Activated naive CD4-positive, alpha-beta T cell treated with anti-CD3 and anti-CD28 coated beads, Interleukin-2, amount 10 ng/mL, durations not matched to agents 5 hours and 36 hours (primary cell): ENCODE data around the gene HEATR1. TPM values are rescaled to one million over a fixed set of nuclear protein-coding genes. Genes with fewer than 3 reads are reported as not detected.

Experiments used
- total RNA-seq, 2 experiments: library from RNA; stranded (reverse); gene quantifications; one replicate each; pipeline ENCODE4 v1.2.3, GENCODE V29; 2021

Gene HEATR1, protein sequence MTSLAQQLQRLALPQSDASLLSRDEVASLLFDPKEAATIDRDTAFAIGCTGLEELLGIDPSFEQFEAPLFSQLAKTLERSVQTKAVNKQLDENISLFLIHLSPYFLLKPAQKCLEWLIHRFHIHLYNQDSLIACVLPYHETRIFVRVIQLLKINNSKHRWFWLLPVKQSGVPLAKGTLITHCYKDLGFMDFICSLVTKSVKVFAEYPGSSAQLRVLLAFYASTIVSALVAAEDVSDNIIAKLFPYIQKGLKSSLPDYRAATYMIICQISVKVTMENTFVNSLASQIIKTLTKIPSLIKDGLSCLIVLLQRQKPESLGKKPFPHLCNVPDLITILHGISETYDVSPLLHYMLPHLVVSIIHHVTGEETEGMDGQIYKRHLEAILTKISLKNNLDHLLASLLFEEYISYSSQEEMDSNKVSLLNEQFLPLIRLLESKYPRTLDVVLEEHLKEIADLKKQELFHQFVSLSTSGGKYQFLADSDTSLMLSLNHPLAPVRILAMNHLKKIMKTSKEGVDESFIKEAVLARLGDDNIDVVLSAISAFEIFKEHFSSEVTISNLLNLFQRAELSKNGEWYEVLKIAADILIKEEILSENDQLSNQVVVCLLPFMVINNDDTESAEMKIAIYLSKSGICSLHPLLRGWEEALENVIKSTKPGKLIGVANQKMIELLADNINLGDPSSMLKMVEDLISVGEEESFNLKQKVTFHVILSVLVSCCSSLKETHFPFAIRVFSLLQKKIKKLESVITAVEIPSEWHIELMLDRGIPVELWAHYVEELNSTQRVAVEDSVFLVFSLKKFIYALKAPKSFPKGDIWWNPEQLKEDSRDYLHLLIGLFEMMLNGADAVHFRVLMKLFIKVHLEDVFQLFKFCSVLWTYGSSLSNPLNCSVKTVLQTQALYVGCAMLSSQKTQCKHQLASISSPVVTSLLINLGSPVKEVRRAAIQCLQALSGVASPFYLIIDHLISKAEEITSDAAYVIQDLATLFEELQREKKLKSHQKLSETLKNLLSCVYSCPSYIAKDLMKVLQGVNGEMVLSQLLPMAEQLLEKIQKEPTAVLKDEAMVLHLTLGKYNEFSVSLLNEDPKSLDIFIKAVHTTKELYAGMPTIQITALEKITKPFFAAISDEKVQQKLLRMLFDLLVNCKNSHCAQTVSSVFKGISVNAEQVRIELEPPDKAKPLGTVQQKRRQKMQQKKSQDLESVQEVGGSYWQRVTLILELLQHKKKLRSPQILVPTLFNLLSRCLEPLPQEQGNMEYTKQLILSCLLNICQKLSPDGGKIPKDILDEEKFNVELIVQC (N-terminal part only)
- total RNA-seq: 10 to 100 TPM; 36.7 to 39.6 TPM

DNA sequence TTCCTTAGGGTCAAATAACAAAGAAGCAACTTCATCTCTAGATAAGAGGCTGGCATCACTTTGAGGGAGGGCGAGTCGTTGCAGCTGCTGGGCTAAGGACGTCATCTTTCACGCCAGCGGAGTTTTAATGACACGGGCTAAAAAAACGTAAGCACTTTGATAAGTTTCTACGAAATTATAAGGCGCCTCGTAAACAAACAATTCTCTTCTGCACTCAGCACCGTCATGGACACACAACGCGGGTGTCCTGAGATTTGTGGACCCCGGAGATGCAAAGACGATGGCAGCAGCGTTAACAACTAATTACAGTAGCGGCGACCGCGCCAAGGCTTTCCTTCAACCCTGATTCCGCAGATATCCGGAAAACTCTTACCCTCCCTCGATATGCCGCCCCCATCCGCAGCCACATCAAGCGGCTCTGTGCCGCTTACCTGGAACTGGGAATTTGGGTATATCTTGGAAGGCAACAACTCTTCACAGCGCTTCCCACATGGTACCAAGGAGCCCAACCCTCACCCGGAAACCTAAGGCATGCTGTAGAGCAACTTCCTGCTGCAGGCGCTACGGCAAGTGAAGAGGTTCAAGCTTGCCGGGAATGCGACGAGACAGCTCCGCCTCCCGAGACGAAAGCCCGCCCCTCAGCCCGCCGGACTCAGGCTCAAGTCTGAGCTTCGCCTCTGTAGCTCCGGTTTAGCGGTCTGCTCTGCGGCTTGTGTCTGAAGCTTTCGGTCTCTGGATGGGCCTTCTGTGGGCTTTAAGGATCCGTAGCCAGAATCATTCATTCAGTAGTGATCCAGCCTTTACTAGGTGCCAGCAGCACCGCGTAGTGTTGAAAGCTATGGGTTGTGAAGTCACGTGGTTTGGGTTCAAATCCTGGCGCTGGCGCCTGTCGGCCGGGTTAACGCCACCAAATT is at the start of gene HEATR1:
Gene HEATR1 (minus strand): TSS at position 526 of the 914 bp plus-strand sequence. CDS start 421 bp downstream, at position 105.

DNA sequence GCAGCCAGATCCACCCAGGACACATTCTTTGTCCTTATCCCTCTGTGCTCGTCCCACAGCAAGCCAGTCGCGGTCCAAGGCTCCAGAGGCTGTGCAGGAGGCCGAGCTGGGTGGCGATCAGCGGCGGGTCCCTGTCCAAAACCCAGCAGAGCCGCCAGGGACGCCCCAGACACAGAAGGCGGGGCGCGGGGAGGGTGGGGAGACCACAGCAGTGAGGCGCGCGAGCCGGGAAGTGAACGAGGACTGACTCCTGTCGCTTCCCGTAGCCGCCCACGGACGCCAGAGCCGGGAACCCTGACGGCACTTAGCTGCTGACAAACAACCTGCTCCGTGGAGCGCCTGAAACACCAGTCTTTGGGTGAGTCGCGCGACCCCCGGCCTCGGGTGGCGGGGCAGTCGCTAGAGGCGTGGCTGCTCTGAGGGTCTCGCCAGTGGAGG is 80.6 kb downstream of the HEATR1 start, which contains the start of gene LGALS8:
Gene LGALS8 (plus strand): TSS at position 279 of the 438 bp plus-strand sequence. CDS start 2,089 bp downstream, outside the sequence.

Other genes starting within 250 kb of the HEATR1 start
- under 1 TPM; 0.15 to 0.26 TPM for gene EDARADD, start 210.2 kb downstream of the HEATR1 start, total RNA-seq
- gene LGALS8, start 80.5 kb downstream of the HEATR1 start, total RNA-seq: 100 to 1,000 TPM; 113 TPM
- gene ACTN2, start 82.0 kb upstream of the HEATR1 start, total RNA-seq: not detected
- gene MTR, start 190.8 kb upstream of the HEATR1 start, total RNA-seq: 10 to 100 TPM; 40.8 to 46.1 TPM